ENCODE results near the gene SLC49A3.
"Not testable (repeated sequence)": the region's sequence is repeated elsewhere in the genome, so short reads cannot be mapped to it uniquely, and the experiment has no call there.

Gene SLC49A3

DNA sequence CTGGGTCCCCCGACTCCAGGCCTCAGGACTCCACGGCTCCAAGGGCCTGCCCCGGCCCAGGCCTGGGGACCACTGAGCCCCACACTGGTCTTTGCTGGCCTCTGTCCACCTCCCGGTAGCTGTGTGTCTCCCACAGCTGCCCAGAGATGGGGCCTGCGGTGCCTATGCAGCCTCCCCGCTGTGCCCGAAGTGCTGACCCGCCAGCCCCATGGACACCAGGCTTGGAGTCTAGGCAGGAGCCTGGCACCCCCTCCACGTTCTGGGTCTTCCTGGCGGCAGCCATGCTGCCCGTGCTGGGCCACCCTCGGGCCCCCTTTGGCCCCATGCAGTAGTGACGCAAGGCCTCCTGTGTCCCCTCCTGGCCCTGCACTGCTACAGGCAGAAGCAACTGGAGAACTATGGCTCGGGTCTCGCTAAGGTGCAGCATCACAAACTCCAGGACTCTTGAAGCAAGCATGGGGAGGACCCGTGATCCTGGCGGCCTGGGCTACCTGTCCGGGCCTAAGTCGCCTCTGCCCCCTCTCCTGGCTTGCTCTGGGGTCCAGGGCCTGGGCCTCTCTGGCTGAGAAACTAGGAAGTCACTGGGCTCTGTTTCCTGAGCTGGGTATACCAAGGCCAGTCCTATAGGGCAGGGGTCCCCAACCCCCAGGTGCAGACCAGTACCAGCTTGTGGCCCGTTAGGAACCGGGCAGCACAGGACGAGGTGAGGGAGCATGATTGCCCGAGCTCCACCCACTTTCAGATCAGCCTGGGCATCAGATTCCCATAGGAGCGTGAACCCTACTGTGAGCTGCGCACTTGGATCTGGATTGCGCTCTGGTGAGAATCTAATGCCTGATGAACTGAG is 13.7 kb downstream of the SLC49A3 start:
- peak; percentile 4 for DNase-seq
- in situ Hi-C loops (cut with HindIII; ENCODE audit: low pct_ligation_motif_present, low pct_unique_long_range_greater_than_20kb, low sequenced_read_pairs) = no loop called here

- in situ Hi-C loops (cut with HindIII; ENCODE audit: low pct_ligation_motif_present, low pct_unique_long_range_greater_than_20kb, low sequenced_read_pairs) = no loop called here
- peak; percentile 91 for DNase-seq
These were observed 14.5 kb downstream of the SLC49A3 start, which contains the start of the genes ATP5ME and MYL5 for GRCh38 chr4:674172-675035. Gene ATP5ME (minus strand): TSS chr4:674276. CDS start chr4:674247, 29 bp downstream. Gene MYL5 (plus strand): TSS chr4:674542. CDS start chr4:678027, 3,485 bp downstream.

DNA sequence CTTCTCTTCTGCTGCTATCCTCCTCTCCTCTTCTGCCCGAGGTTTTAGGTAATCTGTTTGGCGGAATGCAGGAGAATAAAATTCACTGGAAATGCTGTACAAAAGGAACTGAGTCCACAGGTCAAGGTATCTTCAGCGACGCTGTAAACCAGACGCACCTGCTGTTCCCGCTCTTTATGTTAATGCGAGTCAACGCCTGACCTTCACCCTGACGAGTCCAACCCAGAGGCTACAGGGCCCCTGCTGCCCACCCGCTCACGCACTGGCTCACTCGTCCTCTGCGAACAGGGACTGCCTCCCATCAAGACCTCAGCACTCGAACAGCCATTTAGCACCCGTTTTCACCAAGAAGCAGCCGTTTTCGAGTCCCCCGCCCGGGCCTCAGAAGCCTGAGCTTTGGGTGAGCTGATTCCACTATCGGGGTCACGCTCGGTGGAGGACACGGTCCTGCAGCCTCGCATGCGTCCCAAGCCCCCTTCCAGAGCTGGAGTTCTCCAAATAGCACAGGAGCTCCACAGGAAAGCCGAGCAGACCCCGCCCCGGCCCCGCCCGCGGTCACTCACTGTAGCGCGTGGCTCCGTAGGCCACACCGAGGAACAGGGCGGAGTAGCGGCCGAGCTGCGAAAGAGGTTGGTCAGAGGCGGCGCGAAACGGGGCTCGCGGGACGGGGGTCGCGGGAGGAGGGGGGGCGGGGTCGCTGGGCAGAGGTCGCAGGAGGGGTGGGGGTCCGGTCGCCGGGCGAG is 15.4 kb downstream of the SLC49A3 start:
- DNase-seq = peak; percentile 27
- in situ Hi-C loops (cut with HindIII; ENCODE audit: low pct_ligation_motif_present, low pct_unique_long_range_greater_than_20kb, low sequenced_read_pairs) = no loop called here

- DNase-seq = no peak
- in situ Hi-C loops (cut with HindIII; ENCODE audit: low pct_ligation_motif_present, low pct_unique_long_range_greater_than_20kb, low sequenced_read_pairs) = no loop called here
These were observed 17.2 kb downstream of the SLC49A3 start for GRCh38 chr4:671769-672168.

DNA sequence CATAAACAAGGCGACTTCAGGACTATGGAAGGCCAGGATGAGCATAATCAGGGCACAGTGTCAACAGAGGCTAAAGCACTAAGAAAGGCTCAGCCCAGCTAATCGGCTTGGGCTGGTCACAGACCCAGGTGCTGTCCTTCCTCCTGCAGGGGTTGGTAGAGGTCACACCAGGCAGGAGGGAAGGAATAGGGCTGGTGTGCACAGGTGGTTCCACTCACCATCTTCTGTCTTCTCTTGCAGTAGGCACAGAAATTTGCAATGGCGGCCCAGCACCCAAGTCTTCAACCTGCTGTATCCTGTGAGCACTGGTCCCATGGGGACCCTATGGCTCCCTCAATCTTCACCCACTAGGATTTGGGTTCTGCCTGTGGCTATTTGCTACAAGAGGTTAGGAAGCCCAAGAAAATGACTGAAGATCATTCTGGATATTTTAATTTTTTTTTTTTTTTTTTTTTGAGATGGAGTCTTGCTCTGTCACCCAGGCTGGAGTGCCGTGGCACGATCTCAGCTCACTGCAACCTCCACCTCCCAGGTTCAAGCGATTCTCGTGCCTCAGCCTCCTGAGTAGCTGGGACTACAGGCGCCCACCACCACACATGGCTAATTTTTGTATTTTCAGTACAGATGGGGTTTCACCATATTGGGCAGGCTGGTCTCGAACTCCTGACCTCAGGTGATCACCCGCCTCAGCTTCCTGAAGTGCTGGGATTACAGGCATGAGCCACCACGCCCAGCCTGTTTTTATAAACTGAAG is 19.0 kb downstream of the SLC49A3 start:
- in situ Hi-C loops (cut with HindIII; ENCODE audit: low pct_ligation_motif_present, low pct_unique_long_range_greater_than_20kb, low sequenced_read_pairs); DNase-seq: not testable (repeated sequence)

DNA sequence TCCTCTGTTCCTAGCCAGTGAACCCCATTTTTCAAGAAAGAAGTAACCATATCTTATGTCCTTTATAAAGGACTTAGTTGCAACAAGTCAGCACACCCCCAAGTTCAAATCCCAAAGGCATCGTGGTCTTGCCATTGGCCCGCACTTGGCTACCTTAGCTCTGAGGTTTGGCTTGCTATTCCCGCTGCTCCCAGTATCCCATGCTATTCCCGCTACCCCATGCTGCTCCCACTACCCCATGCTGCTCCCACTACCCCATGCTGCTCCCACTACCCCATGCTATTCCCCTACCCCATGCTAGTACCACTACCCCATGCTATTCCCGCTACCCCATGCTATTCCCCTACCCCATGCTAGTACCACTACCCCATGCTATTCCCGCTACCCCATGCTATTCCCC is 20.7 kb downstream of the SLC49A3 start:
- DNase-seq; in situ Hi-C loops (cut with HindIII; ENCODE audit: low pct_ligation_motif_present, low pct_unique_long_range_greater_than_20kb, low sequenced_read_pairs): not testable (repeated sequence)

GRCh38 chr4:667545-667925 is 21.4 kb downstream of the SLC49A3 start:
- in situ Hi-C loops (cut with HindIII; ENCODE audit: low pct_ligation_motif_present, low pct_unique_long_range_greater_than_20kb, low sequenced_read_pairs) = no loop called here
- no peak for DNase-seq

DNA sequence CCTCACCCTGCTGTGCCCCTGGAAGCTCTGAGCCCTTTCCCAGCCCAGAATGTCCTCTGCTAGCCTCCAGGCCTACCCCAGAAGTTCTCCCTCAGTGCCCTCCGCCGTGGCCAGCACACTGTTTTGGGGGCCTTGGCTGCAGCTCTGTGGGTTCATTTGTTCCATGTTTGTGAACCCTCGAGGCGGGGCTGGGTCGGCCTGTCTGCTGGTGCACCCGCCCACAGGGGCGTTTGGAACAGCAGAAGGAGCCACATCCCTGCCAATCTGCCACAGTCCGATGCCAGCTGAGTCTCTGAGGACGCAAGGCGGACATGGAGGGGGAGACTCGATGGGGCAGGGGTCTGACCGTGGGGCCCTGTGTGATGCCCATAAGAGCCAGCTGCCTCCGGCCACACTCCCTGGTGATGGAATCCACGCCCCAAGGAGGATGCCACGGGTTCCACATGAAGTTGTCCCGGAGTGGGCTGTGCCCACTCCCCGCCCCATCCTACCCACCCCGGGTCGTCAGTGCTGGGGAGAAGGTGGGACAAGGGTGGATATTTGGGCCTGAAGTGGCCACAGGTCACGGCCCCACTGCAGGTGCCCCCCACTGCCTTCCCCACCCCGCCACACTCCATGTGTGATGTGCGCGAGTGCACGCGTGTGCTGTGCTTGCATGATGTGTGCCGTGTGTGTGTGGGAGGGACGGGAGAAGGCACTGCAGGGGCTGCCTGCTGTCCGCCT is 22.0 kb downstream of the SLC49A3 start:
- in situ Hi-C loops (cut with HindIII; ENCODE audit: low pct_ligation_motif_present, low pct_unique_long_range_greater_than_20kb, low sequenced_read_pairs) = no loop called here
- DNase-seq = no peak

DNA sequence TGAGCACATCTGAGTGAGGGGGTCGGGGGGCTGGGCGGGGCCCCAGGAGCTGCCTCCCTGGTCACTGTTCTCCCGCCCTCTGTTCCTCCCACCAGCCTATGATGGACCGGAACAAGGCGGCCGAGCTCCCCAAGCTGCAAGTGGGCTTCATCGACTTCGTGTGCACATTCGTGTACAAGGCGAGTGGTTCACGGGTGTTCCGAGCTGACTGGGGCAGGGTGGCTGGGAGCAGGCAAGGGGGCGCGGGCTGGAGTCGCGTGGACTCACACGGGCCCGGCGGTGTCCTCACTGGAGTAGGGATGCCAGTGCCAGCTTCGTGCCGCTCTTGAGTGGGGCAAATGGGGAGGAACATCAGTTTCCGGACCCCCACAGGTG is 22.5 kb downstream of the SLC49A3 start:
- in situ Hi-C loops (cut with HindIII; ENCODE audit: low pct_ligation_motif_present, low pct_unique_long_range_greater_than_20kb, low sequenced_read_pairs) = no loop called here
- no peak for DNase-seq

- in situ Hi-C loops (cut with HindIII; ENCODE audit: low pct_ligation_motif_present, low pct_unique_long_range_greater_than_20kb, low sequenced_read_pairs) = no loop called here
These were observed 23.1 kb downstream of the SLC49A3 start for GRCh38 chr4:665751-666435.

GRCh38 chr4:665381-665750 is 23.6 kb downstream of the SLC49A3 start:
- in situ Hi-C loops (cut with HindIII; ENCODE audit: low pct_ligation_motif_present, low pct_unique_long_range_greater_than_20kb, low sequenced_read_pairs) = no loop called here
- no peak for DNase-seq

More at GRCh38 chr4:665751-666435, 23.1 kb downstream of the SLC49A3 start:
- no peak for DNase-seq

- no peak for DNase-seq
- in situ Hi-C loops (cut with HindIII; ENCODE audit: low pct_ligation_motif_present, low pct_unique_long_range_greater_than_20kb, low sequenced_read_pairs) = no loop called here
These were observed 24.2 kb downstream of the SLC49A3 start for GRCh38 chr4:664713-665231.

GRCh38 chr4:663438-664428 is 25.2 kb downstream of the SLC49A3 start:
- peak; percentile 18 for DNase-seq
- in situ Hi-C loops (cut with HindIII; ENCODE audit: low pct_ligation_motif_present, low pct_unique_long_range_greater_than_20kb, low sequenced_read_pairs) = no loop called here

- DNase-seq = no peak
- in situ Hi-C loops (cut with HindIII; ENCODE audit: low pct_ligation_motif_present, low pct_unique_long_range_greater_than_20kb, low sequenced_read_pairs) = no loop called here
These were observed 25.9 kb downstream of the SLC49A3 start for GRCh38 chr4:663046-663437.

DNA sequence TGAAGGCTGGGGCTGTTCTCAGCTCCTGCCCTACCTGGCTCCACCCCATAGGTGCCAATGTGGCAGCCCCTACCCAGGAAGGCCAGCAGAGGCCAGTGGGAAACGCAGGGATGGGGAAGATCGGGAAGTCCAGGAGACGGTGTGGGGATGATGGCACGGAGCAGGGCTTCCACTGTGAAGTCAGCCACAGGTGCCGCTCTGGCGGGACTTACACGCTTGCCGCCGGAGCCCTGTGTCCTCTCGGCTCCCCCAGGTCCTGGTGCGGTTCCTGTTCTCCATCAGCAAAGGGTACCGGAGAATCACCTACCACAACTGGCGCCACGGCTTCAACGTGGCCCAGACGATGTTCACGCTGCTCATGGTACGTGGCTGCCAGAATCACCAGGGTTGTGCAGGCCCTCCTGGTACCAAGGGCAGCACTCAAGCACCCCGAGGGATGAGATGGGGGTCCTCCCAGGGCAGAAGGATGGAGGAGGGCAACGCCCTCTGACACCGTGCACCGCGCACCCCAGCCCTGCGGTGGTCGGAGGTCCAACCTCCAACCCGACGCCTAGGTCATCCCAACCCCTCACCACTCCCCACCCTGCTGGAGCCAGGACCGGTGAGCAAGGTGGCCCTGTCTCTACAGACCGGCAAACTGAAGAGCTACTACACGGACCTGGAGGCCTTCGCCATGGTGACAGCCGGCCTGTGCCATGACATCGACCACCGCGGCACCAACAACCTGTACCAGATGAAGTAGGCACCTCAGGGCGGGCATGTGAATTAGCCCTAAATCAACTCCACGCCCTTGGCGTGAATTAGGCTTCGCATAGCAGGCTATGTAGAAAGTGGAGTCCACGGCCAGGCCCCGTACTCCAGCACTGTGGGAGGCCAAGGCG is 26.8 kb downstream of the SLC49A3 start:
- in situ Hi-C loops (cut with HindIII; ENCODE audit: low pct_ligation_motif_present, low pct_unique_long_range_greater_than_20kb, low sequenced_read_pairs) = no loop called here
- no peak for DNase-seq

Measured in ACHN (cell line).